ENCODE results near the gene SEPTIN6. TPM values are rescaled to one million over a fixed set of nuclear protein-coding genes. Genes with fewer than 3 reads are reported as not detected.

Gene SEPTIN6
- total and polyA plus RNA-seq, 2 donors (not counting 3 experiments of a cell fraction or from before 2014, with no cell fraction given), result 23.1 to 31.8 TPM

DNA sequence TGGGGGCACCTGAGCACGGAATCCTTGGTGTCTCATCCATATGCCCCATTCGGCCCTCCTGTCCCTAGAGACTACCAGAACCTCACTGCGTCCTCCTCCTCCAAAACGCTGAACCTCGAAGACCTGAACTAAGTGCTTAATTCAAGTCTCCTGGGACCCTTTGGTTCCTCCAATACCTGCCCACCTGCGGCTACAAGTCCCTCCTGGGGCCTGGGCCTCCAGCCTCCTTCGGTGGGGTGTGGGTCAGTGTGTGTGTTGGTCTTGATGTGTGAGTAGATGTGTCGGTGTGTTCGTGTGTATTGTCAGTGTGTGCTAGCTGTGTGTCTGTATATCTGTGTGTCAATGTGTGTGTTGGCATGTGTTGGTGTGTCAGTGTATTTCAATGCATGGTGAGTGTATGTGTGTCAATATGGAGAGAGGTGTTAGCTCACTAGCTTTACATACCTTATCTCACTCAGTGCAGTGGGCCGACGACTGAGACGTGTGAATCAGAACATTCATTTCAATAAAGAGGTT, 2.6 kb upstream of the SEPTIN6 start:
- no peaks in the 10 kb centered on the region for H4K20me1 ChIP-seq (replicated peaks; ENCODE audit: control insufficient read depth, extremely low read depth, insufficient read depth, low read length)
- H3K36me3 ChIP-seq (ENCODE audit: control insufficient read depth in 2 of 2, extremely low read depth in 1 of 2, insufficient read depth in 2 of 2, low read length in 2 of 2), result no peaks in the 10 kb centered on the region
- H3K4me1 ChIP-seq (ENCODE audit: control insufficient read depth, extremely low read depth, insufficient read depth, low read length), result peaks cover 7% of the 10 kb centered on the region
- peaks cover 13% of the 10 kb centered on the region for H3K79me2 ChIP-seq (ENCODE audit: control insufficient read depth, insufficient read depth, low read length)
- TF ChIP-seq POLR2AphosphoS5 (IDR thresholded peaks at IDR 0.05; ENCODE audit: insufficient read depth, low read depth, low read length), result no peak
- no peak for TF ChIP-seq EZH2 (IDR thresholded peaks at IDR 0.05; ENCODE audit: borderline replicate concordance, low read depth, low read length, severe bottlenecking)
- TF ChIP-seq, protein P1, sequence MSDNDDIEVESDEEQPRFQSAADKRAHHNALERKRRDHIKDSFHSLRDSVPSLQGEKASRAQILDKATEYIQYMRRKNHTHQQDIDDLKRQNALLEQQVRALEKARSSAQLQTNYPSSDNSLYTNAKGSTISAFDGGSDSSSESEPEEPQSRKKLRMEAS (IDR thresholded peaks at IDR 0.05; ENCODE audit: insufficient read depth, insufficient read length), result no peak
- TF ChIP-seq FOS (IDR thresholded peaks at IDR 0.05; ENCODE audit: borderline replicate concordance, insufficient read depth, low read length), result no peak
- TF ChIP-seq MYC (IDR thresholded peaks at IDR 0.05; ENCODE audit: low read depth, low read length), result no peak
- TF ChIP-seq, protein P2, sequence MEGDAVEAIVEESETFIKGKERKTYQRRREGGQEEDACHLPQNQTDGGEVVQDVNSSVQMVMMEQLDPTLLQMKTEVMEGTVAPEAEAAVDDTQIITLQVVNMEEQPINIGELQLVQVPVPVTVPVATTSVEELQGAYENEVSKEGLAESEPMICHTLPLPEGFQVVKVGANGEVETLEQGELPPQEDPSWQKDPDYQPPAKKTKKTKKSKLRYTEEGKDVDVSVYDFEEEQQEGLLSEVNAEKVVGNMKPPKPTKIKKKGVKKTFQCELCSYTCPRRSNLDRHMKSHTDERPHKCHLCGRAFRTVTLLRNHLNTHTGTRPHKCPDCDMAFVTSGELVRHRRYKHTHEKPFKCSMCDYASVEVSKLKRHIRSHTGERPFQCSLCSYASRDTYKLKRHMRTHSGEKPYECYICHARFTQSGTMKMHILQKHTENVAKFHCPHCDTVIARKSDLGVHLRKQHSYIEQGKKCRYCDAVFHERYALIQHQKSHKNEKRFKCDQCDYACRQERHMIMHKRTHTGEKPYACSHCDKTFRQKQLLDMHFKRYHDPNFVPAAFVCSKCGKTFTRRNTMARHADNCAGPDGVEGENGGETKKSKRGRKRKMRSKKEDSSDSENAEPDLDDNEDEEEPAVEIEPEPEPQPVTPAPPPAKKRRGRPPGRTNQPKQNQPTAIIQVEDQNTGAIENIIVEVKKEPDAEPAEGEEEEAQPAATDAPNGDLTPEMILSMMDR (IDR thresholded peaks at IDR 0.05; ENCODE audit: extremely low read depth in 1 of 2, insufficient read depth in 1 of 2, low read depth in 1 of 2, low read length in 2 of 2), result no peak
- TF ChIP-seq GATA2 (IDR thresholded peaks at IDR 0.05; ENCODE audit: insufficient read depth, insufficient read length, low read depth, low read length), result no peak
- TF ChIP-seq POLR2A (IDR thresholded peaks at IDR 0.05; ENCODE audit: low read depth, low read length), result no peak
- TF ChIP-seq JUN (IDR thresholded peaks at IDR 0.05; ENCODE audit: borderline replicate concordance, insufficient read depth, insufficient read length, low read depth), result no peak
- no peak overlapping the region for H3K4me2 ChIP-seq (ENCODE audit: insufficient read depth, low read length)
- H3K9ac ChIP-seq (replicated peaks; ENCODE audit: extremely low read depth, insufficient read depth, low read length), result no peak overlapping the region
- BruUV-seq (replicated peaks), result no TSS peak
- FAIRE-seq, result no peak
- H3K9me1 ChIP-seq (replicated peaks; ENCODE audit: control insufficient read depth, extremely low read depth, insufficient read depth, low read length), result no peaks in the 10 kb centered on the region
- no peak overlapping the region for H3K27ac ChIP-seq (ENCODE audit: insufficient read depth, low read depth, low read length)
- H3K27me3 ChIP-seq (ENCODE audit: control insufficient read depth in 2 of 2, insufficient read depth in 2 of 2, low read length in 2 of 2), result no peaks in the 10 kb centered on the region
- no peak overlapping the region for H2AFZ ChIP-seq (ENCODE audit: low read depth, low read length)
- H3K4me3 ChIP-seq (replicated peaks in 1 of 3; ENCODE audit: insufficient read depth in 1 of 3, low read depth in 1 of 3, low read length in 3 of 3), result no peak overlapping the region
- DNase-seq (ENCODE audit: low read depth, low spot score), result no peak
- H3K9me3 ChIP-seq (replicated peaks; ENCODE audit: control insufficient read depth, insufficient read depth, low read length), result no peaks in the 10 kb centered on the region
- dilution Hi-C loops (cut with MboI; ENCODE audit: extremely low pct_ligation_motif_present, low sequenced_read_pairs), result no loop called here
- CTCF ChIA-PET, result interaction anchor here (5.3 kb wide), 1 partner anchor 86 kb away, joined by 32 read pairs; no protein-coding TSS in a partner anchor
- POLR2A ChIA-PET, result interaction anchor here (0.6 kb wide), 1 partner anchor 27 kb away, joined by 7 read pairs; no protein-coding TSS in a partner anchor
- intact Hi-C loops (cut with micrococcal nuclease), result loop anchor here (5.0 kb wide), 1 partner anchor 177 kb away; the partner anchor contains the start of genes NDUFA1 and RNF113A

Data from endothelial cell of umbilical vein (primary cell).